MCF 10A (cell line): ENCODE data around the gene GAS7. TPM values are rescaled to one million over a fixed set of nuclear protein-coding genes. Genes with fewer than 3 reads are reported as not detected.

ENCODE experiments used
- BruUV-seq: library from RNA; stranded (reverse); fragments of 400-500 nt; replicated peaks from 2 replicates; lab custom pipeline; 2021; lab: Mats Ljungman, UMichigan
- CTCF ChIA-PET: fragments of 300-600 bp; sonication (Branson Sonifier 250); formaldehyde crosslinking; extraction: SDS; loops from one replicate; lab custom pipeline; 2021; ENCODE audit warnings: antibody characterized with exemption, inconsistent platforms; lab: Yijun Ruan, JAX
- POLR2A ChIA-PET: fragments of 300-600, 350-650 bp; sonication (Branson Sonifier 250); formaldehyde crosslinking; extraction: SDS; loops from one replicate; lab custom pipeline; 2020; ENCODE audit warnings: antibody characterized with exemption, inconsistent platforms; lab: Yijun Ruan, JAX
- DNase-seq: peaks from one replicate; pipeline ENCODE4 v3.0.0-alpha.2; 2018; ENCODE audit not compliant: unreplicated experiment
- H3K27ac Mint-ChIP-seq: one replicate; pipeline ENCODE4 v1.8.0; 2022; ENCODE audit warnings: mild to moderate bottlenecking, low read depth, mixed read lengths; ENCODE audit not compliant: unreplicated experiment
- H3K27me3 Mint-ChIP-seq: one replicate; pipeline ENCODE4 v1.8.0; 2022; ENCODE audit warnings: mixed read lengths; ENCODE audit not compliant: insufficient read depth, unreplicated experiment
- H3K36me3 Mint-ChIP-seq: one replicate; pipeline ENCODE4 v1.8.0; 2022; ENCODE audit warnings: mild to moderate bottlenecking, moderate library complexity, mixed read lengths; ENCODE audit not compliant: insufficient read depth, unreplicated experiment
- H3K4me1 Mint-ChIP-seq: one replicate; pipeline ENCODE4 v1.8.0; 2022; ENCODE audit warnings: mixed read lengths; ENCODE audit not compliant: insufficient read depth, unreplicated experiment
- H3K4me3 Mint-ChIP-seq: one replicate; pipeline ENCODE4 v1.8.0; 2022; ENCODE audit warnings: mild to moderate bottlenecking, moderate library complexity, mixed read lengths; ENCODE audit not compliant: unreplicated experiment
- H3K9me3 Mint-ChIP-seq: one replicate; pipeline ENCODE4 v1.8.0; 2022; ENCODE audit warnings: mixed read lengths; ENCODE audit not compliant: unreplicated experiment
- intact Hi-C: fragments of 100-400 bp; cut with micrococcal nuclease; formaldehyde crosslinking; loops from 2 replicates; pipeline ENCODE4 v1.14.1; 2022
- total RNA-seq: library from RNA; stranded (reverse); gene quantifications from 2 replicates; pipeline ENCODE4 v1.2.3, GENCODE V29; 2022
- TF ChIP-seq, protein P1 (sequence below): fragments of 200-600 bp; IDR thresholded peaks from one replicate; pipeline ENCODE4 v1.8.0; 2022; ENCODE audit warnings: antibody characterized with exemption, mild to moderate bottlenecking; ENCODE audit not compliant: unreplicated experiment

GAS7 gene
- total RNA-seq, 1 experiment from 2014 or later, result not detected

DNA sequence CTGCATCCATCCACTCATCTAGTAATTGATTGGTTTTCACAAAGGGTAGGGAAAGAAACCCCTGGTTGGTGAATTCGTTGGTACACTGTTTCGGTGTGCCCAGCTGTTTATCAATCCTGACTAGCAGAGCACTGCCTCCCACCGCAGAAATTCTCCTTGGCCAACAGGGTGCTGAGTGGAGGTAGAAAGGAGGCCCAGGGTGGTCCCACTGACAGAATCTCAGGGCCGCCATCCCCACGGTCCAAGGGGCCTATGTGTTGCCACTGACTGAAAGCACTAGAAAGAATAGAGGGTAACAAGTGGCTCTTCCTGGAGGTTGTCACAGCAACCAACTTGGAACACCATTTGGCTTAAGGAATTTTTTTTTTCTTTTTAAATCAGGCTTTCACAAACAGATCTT lies 284.9 kb downstream of the GAS7 start:
- CTCF ChIA-PET, result no interaction called here
- Mint-ChIP-seq H3K27ac (no peak overlapping the region), H3K36me3 (peaks cover 5% of the 10 kb centered on the region), H3K9me3 (peaks cover 17% of the 10 kb centered on the region), H3K27me3 (no peaks in the 10 kb centered on the region), H3K4me1 (no peaks in the 10 kb centered on the region), H3K4me3 (no peak overlapping the region)
- POLR2A ChIA-PET, result no interaction called here
- TF ChIP-seq, protein P1, sequence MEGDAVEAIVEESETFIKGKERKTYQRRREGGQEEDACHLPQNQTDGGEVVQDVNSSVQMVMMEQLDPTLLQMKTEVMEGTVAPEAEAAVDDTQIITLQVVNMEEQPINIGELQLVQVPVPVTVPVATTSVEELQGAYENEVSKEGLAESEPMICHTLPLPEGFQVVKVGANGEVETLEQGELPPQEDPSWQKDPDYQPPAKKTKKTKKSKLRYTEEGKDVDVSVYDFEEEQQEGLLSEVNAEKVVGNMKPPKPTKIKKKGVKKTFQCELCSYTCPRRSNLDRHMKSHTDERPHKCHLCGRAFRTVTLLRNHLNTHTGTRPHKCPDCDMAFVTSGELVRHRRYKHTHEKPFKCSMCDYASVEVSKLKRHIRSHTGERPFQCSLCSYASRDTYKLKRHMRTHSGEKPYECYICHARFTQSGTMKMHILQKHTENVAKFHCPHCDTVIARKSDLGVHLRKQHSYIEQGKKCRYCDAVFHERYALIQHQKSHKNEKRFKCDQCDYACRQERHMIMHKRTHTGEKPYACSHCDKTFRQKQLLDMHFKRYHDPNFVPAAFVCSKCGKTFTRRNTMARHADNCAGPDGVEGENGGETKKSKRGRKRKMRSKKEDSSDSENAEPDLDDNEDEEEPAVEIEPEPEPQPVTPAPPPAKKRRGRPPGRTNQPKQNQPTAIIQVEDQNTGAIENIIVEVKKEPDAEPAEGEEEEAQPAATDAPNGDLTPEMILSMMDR, result no peak
- DNase-seq, result no peak
- intact Hi-C loops, result no loop called here
- no TSS peak for BruUV-seq

DNA sequence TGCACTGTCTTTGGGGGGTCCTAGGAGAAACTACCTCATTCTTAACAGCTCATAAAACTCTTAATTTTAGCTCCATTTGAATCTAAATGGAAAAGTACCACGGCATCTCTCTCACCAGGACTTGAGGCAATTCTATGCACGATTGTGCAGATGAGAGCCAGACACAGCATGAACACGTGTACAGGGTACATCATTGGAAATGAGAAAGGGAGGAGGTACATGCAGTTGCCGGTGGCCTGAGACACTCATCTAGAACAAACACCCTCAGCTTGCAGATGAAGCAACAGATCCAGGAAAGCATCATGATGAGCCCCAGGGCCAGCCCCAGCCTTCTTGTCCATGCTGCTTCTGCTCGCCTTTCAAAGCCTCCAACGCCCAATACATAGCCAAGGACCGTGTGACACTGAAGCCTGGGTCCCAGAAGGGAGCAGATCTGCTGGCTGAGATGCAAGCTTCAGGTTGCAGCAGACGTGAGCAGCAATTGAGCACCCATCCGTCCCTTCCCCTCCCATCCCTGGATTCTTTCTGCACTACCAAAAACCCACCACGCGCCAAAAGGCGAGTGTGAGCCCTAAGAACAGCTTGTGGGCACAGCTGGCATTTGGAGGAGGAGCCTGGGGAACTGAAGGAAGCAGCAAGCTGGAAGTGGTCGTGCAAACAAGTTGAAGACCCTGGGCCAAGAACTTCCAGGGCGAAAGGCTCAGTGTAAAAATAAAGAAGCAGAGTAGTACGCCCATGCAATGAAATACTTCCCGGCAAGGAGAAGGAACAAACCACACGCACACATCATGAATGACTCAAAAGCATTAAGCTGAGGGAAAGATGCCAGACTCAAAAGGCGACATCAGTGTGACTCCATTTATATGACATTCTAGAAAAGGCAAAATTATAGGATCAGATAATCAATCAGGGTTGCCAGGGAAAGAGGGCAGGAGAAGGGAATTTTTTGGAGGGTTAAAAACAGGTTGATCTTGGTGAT lies 286.0 kb downstream of the GAS7 start:
- ChIA-PET CTCF (no interaction called here), POLR2A (interaction anchor here (0.7 kb wide), 1 partner anchor 11 kb away, joined by 3 read pairs; no protein-coding TSS in a partner anchor)
- intact Hi-C loops, result no loop called here
- no peaks in the 10 kb centered on the region for H3K27me3 Mint-ChIP-seq
- H3K27ac Mint-ChIP-seq, result no peak overlapping the region
- no peaks in the 10 kb centered on the region for H3K4me1 Mint-ChIP-seq
- no TSS peak for BruUV-seq
- peaks cover 5% of the 10 kb centered on the region for H3K36me3 Mint-ChIP-seq
- H3K4me3 Mint-ChIP-seq, result no peak overlapping the region
- no peak for DNase-seq
- TF ChIP-seq, protein P1, result no peak
- peaks cover 17% of the 10 kb centered on the region for H3K9me3 Mint-ChIP-seq

DNA sequence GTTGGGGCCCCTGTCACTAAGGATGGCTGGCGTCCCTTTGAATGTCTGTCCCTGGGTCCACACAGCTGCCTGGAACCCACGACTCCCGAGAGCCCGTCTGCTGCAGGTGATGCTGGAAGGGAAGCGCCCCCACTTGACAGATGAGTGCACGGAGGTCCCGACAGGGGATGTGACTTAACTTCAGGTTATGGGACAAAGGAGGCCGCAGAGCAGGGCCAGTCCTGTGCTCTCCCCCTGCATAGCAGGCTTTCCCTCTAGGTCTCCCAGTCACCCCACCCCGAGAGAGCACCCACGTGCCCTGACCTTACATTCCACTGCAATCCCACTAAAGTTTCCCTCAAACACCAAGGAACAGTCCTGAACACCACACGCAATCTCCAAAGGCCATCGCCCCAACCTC lies 287.3 kb downstream of the GAS7 start:
- BruUV-seq, result no TSS peak
- Mint-ChIP-seq H3K4me3 (no peak overlapping the region), H3K9me3 (peaks cover 17% of the 10 kb centered on the region), H3K4me1 (no peaks in the 10 kb centered on the region), H3K36me3 (peaks cover 1% of the 10 kb centered on the region), H3K27me3 (no peaks in the 10 kb centered on the region), H3K27ac (no peak overlapping the region)
- DNase-seq, result no peak
- TF ChIP-seq, protein P1, result no peak
- ChIA-PET POLR2A (no interaction called here), CTCF (no interaction called here)
- intact Hi-C loops, result no loop called here

DNA sequence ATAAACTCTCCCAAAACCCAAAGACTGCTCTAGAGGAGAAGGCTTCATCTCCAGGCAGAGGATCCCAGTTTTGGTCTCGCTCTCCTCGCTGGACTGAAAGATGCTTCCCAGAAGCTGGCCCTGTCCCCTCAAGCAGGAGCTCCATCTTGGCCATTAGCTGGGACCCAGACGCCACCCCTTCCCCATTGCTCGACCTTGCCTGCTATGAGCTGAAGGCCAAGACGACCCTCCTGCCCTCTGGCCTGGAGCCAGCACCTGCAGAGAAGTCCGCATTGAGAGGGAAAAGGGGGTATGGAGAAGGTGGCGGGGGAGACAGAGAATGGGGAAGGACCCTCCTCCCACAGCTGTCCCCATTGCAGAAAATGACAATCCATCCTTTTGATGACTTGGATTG lies 289.8 kb downstream of the GAS7 start:
- TF ChIP-seq, protein P1, result no peak
- BruUV-seq, result no TSS peak
- Mint-ChIP-seq H3K4me3 (no peak overlapping the region), H3K27ac (no peak overlapping the region), H3K9me3 (peaks cover 17% of the 10 kb centered on the region), H3K36me3 (no peaks in the 10 kb centered on the region), H3K4me1 (no peaks in the 10 kb centered on the region), H3K27me3 (no peaks in the 10 kb centered on the region)
- ChIA-PET POLR2A (no interaction called here), CTCF (interaction anchor here (0.6 kb wide), 1 partner anchor 65 kb away, joined by 3 read pairs; no protein-coding TSS in a partner anchor)
- intact Hi-C loops, result no loop called here
- no peak for DNase-seq
